Endothelial cell of umbilical vein (primary cell): ENCODE results near the gene MEF2C.

Experiments
- EZH2 ChIP-seq: IDR thresholded peaks from 2 replicates; pipeline ENCODE4 v1.6.1; 2012; ENCODE audit warnings: borderline replicate concordance, low read depth, mild to moderate bottlenecking, moderate library complexity, low read length, inconsistent platforms; ENCODE audit not compliant: severe bottlenecking
- FOS ChIP-seq: IDR thresholded peaks from 2 replicates; pipeline ENCODE4 v1.6.1; 2011; ENCODE audit warnings: mild to moderate bottlenecking, low read length, moderate library complexity, borderline replicate concordance; ENCODE audit not compliant: insufficient read depth
- GATA2 ChIP-seq: IDR thresholded peaks from 2 replicates; pipeline ENCODE4 v1.7.0; 2011; ENCODE audit warnings: low read depth, mild to moderate bottlenecking, moderate library complexity, mixed read lengths, low read length; ENCODE audit not compliant: insufficient read length, insufficient read depth
- JUN ChIP-seq: IDR thresholded peaks from 2 replicates; pipeline ENCODE4 v1.6.1; 2011; ENCODE audit warnings: borderline replicate concordance, low read depth; ENCODE audit not compliant: insufficient read length, insufficient read depth
- MYC ChIP-seq: IDR thresholded peaks from one replicate; pipeline ENCODE4 v1.6.1; 2011; ENCODE audit warnings: mild to moderate bottlenecking, low read depth, low read length
- POLR2A ChIP-seq: IDR thresholded peaks from 2 replicates; pipeline ENCODE4 v1.6.1; 2012; ENCODE audit warnings: low read depth, mild to moderate bottlenecking, control low read depth, low read length
- POLR2AphosphoS5 ChIP-seq: IDR thresholded peaks from 2 replicates; pipeline ENCODE4 v1.6.1; 2012; ENCODE audit warnings: low read depth, mild to moderate bottlenecking, control low read depth, low read length, moderate library complexity; ENCODE audit not compliant: insufficient read depth
- TF ChIP-seq, protein P1 (sequence below), 2 donors: IDR thresholded peaks; 1 replicate in 1 of 2; 2 replicates in 1 of 2; pipeline ENCODE4 v1.5.1; 2011; ENCODE audit warnings: low read length in 2 of 2, mild to moderate bottlenecking in 2 of 2, moderate library complexity in 2 of 2, control low read depth in 1 of 2, inconsistent platforms in 1 of 2, low read depth in 1 of 2; ENCODE audit not compliant: insufficient read depth in 1 of 2; ENCODE audit errors: extremely low read depth in 1 of 2
- TF ChIP-seq, protein P2 (sequence below): IDR thresholded peaks from 2 replicates; pipeline ENCODE4 v1.6.1; 2011; ENCODE audit not compliant: insufficient read depth, insufficient read length

DNA sequence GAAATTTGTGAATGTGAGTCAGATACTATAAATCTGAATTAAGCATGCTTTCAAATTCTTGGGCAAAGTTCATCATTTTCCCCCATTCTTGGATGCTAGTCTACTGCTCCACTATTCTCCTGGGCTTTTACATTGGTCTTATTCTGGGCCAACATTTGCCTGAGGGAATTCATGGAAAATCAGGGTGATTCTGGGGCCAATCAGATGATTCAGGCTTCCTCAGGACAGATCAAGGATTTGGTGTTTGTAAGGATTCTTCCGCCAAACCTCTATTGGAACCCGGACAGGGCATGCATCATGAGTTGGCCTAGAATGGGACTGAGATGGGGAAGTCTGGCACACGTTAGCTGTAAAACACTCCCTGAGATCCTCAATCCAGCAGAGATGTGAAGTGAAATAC lies 113.8 kb downstream of the MEF2C start:
- TF ChIP-seq EZH2 (no peak), MYC (no peak), JUN (no peak), POLR2A (no peak), POLR2AphosphoS5 (no peak), FOS (no peak), GATA2 (no peak)
- TF ChIP-seq, protein P1, sequence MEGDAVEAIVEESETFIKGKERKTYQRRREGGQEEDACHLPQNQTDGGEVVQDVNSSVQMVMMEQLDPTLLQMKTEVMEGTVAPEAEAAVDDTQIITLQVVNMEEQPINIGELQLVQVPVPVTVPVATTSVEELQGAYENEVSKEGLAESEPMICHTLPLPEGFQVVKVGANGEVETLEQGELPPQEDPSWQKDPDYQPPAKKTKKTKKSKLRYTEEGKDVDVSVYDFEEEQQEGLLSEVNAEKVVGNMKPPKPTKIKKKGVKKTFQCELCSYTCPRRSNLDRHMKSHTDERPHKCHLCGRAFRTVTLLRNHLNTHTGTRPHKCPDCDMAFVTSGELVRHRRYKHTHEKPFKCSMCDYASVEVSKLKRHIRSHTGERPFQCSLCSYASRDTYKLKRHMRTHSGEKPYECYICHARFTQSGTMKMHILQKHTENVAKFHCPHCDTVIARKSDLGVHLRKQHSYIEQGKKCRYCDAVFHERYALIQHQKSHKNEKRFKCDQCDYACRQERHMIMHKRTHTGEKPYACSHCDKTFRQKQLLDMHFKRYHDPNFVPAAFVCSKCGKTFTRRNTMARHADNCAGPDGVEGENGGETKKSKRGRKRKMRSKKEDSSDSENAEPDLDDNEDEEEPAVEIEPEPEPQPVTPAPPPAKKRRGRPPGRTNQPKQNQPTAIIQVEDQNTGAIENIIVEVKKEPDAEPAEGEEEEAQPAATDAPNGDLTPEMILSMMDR (IDR thresholded peaks at IDR 0.05; ENCODE audit: extremely low read depth in 1 of 2, insufficient read depth in 1 of 2, low read depth in 1 of 2, low read length in 2 of 2), result no peak
- TF ChIP-seq, protein P2, sequence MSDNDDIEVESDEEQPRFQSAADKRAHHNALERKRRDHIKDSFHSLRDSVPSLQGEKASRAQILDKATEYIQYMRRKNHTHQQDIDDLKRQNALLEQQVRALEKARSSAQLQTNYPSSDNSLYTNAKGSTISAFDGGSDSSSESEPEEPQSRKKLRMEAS, result no peak
